Peyer's patch (tissue), 4 donors: ENCODE data around the gene YY1.

ENCODE experiments used
- POLR2A ChIP-seq, 2 donors: fragments of 450-650 bp; IDR thresholded peaks; one replicate each; pipeline ENCODE4 v1.5.1; 2017; ENCODE audit warnings: antibody characterized with exemption in 2 of 2, mild to moderate bottlenecking in 2 of 2, moderate library complexity in 2 of 2
- TF ChIP-seq, protein P1 (sequence below), 6 experiments: fragments of 450-650 bp in 4 of 6; fragments of 200-600 bp in 2 of 6; sonication (generic) in 1 of 6; IDR thresholded peaks; one replicate each; pipeline ENCODE4 v1.5.1; 2017 to 2019; ENCODE audit warnings: antibody characterized with exemption in 6 of 6, mild to moderate bottlenecking in 3 of 6, moderate library complexity in 1 of 6

- TF ChIP-seq, protein P1, sequence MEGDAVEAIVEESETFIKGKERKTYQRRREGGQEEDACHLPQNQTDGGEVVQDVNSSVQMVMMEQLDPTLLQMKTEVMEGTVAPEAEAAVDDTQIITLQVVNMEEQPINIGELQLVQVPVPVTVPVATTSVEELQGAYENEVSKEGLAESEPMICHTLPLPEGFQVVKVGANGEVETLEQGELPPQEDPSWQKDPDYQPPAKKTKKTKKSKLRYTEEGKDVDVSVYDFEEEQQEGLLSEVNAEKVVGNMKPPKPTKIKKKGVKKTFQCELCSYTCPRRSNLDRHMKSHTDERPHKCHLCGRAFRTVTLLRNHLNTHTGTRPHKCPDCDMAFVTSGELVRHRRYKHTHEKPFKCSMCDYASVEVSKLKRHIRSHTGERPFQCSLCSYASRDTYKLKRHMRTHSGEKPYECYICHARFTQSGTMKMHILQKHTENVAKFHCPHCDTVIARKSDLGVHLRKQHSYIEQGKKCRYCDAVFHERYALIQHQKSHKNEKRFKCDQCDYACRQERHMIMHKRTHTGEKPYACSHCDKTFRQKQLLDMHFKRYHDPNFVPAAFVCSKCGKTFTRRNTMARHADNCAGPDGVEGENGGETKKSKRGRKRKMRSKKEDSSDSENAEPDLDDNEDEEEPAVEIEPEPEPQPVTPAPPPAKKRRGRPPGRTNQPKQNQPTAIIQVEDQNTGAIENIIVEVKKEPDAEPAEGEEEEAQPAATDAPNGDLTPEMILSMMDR (IDR thresholded peaks at IDR 0.05), result no peak
- no peak for TF ChIP-seq POLR2A (IDR thresholded peaks at IDR 0.05)
These were observed 55.4 kb downstream of the YY1 start for GRCh38 chr14:100294213-100294962.
